Testis (tissue), 3 donors: ENCODE measurements around the gene PRKN. TPM values are rescaled to one million over a fixed set of nuclear protein-coding genes. Genes with fewer than 3 reads are reported as not detected.

Experiments used
- DNase-seq: peaks from one replicate; pipeline ENCODE4 v3.0.0-alpha.2; 2019
- H3K27ac ChIP-seq, 2 donors: fragments of 200-600 bp; sonication (generic); one replicate each; pipeline ENCODE4 v1.5.1; 2019
- H3K27me3 ChIP-seq: fragments of 200-600 bp; sonication (generic); one replicate; pipeline ENCODE4 v1.5.1; 2019
- H3K36me3 ChIP-seq: fragments of 200-600 bp; sonication (generic); one replicate; pipeline ENCODE4 v1.5.1; 2017; ENCODE audit warnings: low read depth; ENCODE audit errors: missing control alignments
- H3K4me1 ChIP-seq: fragments of 200-600 bp; sonication (generic); one replicate; pipeline ENCODE4 v1.5.1; 2019
- H3K4me3 ChIP-seq, 2 donors: fragments of 200-600 bp; sonication (generic); one replicate each; pipeline ENCODE4 v1.5.1; 2017 to 2019
- H3K9me3 ChIP-seq: fragments of 200-600 bp; sonication (generic); one replicate; pipeline ENCODE4 v1.5.1; 2017
- CTCF ChIP-seq, 3 experiments: fragments of 450-650 bp in 2 of 3; fragments of 200-600 bp in 1 of 3; sonication (generic) in 1 of 3; IDR thresholded peaks; one replicate each; pipeline ENCODE4 v1.5.1; 2016 to 2019; ENCODE audit warnings: antibody characterized with exemption in 3 of 3, mild to moderate bottlenecking in 2 of 3, moderate library complexity in 1 of 3
- POLR2A ChIP-seq: fragments of 450-650 bp; IDR thresholded peaks from one replicate; pipeline ENCODE4 v1.6.1; 2017; ENCODE audit warnings: antibody characterized with exemption, mild to moderate bottlenecking, moderate library complexity
- WGBS, 2 donors: methylation state at CpG; one replicate each; pipeline ENCODE4 v1.1.5; 2018; 5-methylcytosine and 5-hydroxymethylcytosine counted together
- intact Hi-C: fragments of 100-400 bp; cut with DNase I; formaldehyde crosslinking; loops from one replicate; pipeline ENCODE4 v1.15.1; 2023; ENCODE audit warnings: low total_unique reads
- polyA plus RNA-seq: library from polyadenylated mRNA; stranded (reverse); fragments of 350-450 nt; fragmentation: Illumina TruSeq; extraction: RNeasy Lipid Tissue Mini Kit (QIAGEN cat#74804); gene quantifications from one replicate; pipeline ENCODE4 v1.2.3, GENCODE V29; 2014; ENCODE audit warnings: low read depth, low replicate concordance; ENCODE audit not compliant: insufficient read depth
- total RNA-seq, 2 donors: library from RNA; depleted of rRNA; stranded (reverse); fragments of >200 nt; gene quantifications; one replicate each; pipeline ENCODE4 v1.2.3, GENCODE V29; 2016

Gene PRKN
- total and polyA plus RNA-seq, 3 donors from 2014 or later = 19.1 to 34.5 (median 28.8) TPM

GRCh38 chr6:161300823-161301222 lies 1426.7 kb downstream of the PRKN start:
- Histone ChIP-seq H3K27ac (no peak overlapping the region), H3K4me1 (no peaks in the 10 kb centered on the region), H3K4me3 (no peak overlapping the region), H3K9me3 (no peaks in the 10 kb centered on the region), H3K36me3 (no peaks in the 10 kb centered on the region), H3K27me3 (no peaks in the 10 kb centered on the region)
- TF ChIP-seq POLR2A = no peak
- TF ChIP-seq CTCF (IDR thresholded peaks at IDR 0.05) = no peak
- DNase-seq = no peak
- intact Hi-C loops = no loop called here

GRCh38 chr6:161299726-161300125 lies 1427.8 kb downstream of the PRKN start:
- intact Hi-C loops = no loop called here
- Histone ChIP-seq H3K36me3 (no peaks in the 10 kb centered on the region), H3K27ac (no peak overlapping the region), H3K27me3 (no peaks in the 10 kb centered on the region), H3K9me3 (no peaks in the 10 kb centered on the region), H3K4me3 (no peak overlapping the region), H3K4me1 (no peaks in the 10 kb centered on the region)
- no peak for DNase-seq
- 91 to 95% methylated on average over 4 of the region's 4 CpGs for WGBS, 2 donors
- TF ChIP-seq POLR2A (no peak), CTCF (IDR thresholded peaks at IDR 0.05) (no peak)

Other genes with a start within 250 kb of the PRKN start
- gene PACRG, start 208 bp upstream of the PRKN start, total RNA-seq = 10 to 100 TPM; 54.0 to 84.6 TPM
- gene PACRG, start 208 bp upstream of the PRKN start, polyA plus RNA-seq = 81.7 TPM